NCI-H345 treated with DMSO at 0.1 percent for 48 hours (cell line): ENCODE data around the gene OXT.

ENCODE experiments used
- DNase-seq: peaks from one replicate; lab custom pipeline; 2025; ENCODE audit not compliant: unreplicated experiment; lab: John Stamatoyannopoulos, UW

OXT gene

GRCh38 chr20:3084283-3084985 is 13.0 kb downstream of the OXT start, which contains the start of gene AVP:
AVP (minus strand) TSS chr20:3084724; CDS start chr20:3084674, 50 bp downstream.
- no peak for DNase-seq

DNA sequence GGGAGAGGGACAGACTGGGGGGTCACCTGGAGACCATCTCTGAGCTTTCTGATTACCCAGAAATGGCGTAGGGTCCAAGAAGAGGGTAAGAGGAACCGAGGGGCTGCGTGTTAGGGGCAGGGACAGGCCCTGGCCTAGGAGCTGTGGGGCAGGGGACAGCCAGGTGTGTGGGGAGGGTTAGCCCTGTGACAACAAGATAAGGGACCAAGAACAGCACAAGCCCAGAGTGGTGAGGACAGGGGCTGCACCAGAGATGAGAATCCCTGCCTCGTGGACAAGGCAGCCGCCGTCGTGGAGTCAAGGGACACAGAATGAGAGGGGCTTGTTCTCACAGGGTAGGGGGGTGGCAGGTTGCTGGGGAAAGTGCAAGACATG is 13.6 kb downstream of the OXT start:
- no peak for DNase-seq

DNA sequence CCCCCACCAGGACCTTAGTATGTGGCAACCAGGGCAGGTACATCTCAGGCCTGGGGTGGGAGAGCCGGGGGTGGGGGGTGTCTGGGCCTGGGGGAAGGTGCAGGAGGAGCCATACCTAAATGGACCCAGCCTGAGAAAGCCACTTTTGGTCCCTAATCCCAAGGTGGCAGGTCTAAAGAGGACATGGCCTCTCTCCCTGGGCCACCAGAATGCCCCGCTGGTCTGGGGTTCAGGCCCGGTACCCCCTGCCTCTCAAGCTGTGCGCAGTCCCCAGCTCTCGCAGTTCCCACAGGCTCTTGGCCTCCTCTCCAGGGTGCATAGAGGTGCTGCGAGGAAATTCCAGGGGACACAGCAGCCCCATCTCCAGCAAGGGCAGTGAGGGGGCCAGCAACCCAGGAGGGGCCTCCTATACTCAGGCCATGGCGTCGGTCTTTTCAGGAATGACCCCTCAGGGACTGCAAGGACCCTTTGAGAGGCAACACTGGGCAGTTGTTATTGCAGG is 14.2 kb downstream of the OXT start:
- DNase-seq, result no peak

- no peak for DNase-seq
These were observed 16.6 kb downstream of the OXT start for GRCh38 chr20:3088031-3088430.

- no peak for DNase-seq
These were observed 19.1 kb downstream of the OXT start for GRCh38 chr20:3090565-3090964.

DNA sequence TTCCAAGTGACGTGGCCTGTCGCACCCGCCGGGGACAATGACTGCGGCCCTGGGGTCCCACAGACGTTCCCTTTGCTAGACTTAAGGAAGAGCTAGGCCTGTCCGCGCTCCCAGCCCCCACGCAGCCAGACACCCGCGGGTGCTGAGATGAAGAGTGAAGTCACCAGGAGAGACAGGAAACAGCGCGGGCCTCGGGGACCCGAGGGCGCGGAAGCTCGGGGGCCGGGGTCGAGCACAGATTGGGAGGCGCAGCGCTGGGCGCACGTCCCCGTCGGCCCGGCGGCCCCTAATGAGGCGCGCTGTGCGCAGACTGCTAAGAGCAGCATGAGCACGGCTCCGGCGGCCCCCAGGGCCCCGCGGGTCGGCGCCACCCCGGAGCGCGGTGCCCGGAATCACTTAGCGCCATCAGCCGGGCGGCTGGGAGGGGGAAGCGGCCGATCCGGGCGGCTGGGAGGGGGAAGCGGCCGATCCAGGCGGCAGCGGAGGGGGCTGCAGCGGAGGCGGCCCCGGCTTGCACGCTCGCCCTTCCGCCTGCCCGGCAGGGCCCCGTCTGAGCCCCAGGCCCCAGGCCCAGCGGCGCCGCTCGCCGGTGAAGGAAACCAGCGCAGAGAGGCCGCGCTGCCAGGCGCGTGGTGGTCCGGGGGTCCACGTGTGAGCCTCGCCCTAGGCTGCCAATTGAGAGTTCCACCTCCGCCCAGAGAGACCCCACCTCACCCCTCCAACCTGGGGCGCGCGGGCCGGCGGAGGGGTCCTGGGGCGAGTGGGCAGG is 21.4 kb downstream of the OXT start:
- no peak for DNase-seq

DNA sequence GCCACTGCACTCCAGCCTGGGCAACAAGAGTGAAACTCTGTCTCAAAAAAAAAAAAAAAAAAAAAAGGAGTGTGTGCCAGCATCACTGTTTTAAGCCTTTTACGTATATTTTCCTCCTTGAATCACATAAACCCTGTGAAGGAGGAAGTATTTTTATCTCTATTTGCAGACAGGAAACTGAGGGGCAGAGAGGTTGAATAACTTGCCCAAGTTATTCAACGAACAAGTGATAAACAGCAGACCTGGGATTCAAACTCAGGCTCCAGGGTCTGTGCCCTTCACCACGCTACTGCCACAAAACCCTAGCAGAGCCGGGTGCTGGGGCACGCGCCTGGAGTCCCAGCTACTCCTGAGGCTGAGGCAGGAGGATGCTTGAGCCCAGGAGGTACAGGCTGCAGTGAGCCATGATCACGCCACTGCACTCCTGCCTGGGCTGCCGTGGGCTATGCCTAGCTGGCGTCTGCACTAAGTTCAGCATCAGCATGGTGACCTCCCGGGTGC is 22.5 kb downstream of the OXT start:
- DNase-seq, result no peak

DNA sequence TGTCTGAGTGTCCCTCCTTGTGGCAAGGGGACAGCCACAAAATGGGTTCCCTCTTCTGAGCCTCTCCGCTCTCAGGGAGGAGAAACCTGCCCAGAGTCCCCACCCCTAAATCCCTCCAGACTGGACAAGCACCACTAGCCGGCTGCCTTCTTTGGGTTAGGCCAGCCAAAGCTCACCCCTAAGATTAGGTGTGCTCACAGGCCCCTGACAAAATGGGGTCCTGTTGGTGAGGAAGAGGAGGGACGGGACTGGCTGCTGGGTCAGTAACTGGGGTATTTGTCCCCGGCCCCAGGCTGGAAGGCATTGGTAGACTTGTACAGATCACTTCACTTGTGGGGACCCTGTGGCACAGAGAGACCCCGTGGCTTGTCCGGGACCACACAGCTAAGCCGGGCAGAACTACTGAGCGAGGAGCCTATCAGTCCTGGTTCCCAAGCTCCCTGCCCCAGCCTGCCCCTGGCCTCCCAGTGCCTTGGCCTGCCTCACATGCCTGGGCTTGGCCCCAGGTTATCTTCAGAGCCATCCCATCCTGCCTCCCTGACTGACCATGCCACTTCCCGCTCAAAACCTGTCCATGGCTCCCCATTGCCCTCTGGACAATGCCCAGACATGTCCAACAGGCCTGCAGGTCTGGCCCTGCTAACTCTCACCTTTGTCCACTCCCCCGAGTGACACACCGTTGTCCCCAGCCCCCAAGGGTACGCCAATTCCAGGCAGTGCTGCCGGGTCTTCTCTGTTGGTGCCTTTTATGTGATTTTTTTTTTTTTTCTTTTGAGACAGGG is 23.6 kb downstream of the OXT start:
- no peak for DNase-seq

DNA sequence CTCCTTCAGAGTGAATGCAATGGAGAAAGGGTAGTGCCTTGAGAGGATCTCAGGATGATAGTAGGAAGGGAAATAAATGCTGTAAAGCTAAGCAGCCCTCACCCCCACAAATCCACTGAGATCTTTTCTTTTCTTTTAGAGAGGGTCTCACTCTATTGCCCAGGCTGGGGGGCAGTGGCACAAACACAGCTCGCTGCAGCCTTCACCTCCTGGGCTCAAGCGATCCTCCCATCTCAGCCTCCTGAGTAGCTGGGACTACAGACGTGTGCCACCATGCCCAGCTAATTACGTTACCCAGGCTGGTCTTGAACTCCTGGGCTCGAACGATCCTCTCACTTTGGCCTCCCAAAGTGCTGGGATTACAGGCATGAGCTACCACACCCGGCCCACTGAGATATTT is 29.1 kb downstream of the OXT start:
- no peak for DNase-seq

- no peak for DNase-seq
These were observed 29.8 kb downstream of the OXT start for GRCh38 chr20:3101251-3101650.

DNA sequence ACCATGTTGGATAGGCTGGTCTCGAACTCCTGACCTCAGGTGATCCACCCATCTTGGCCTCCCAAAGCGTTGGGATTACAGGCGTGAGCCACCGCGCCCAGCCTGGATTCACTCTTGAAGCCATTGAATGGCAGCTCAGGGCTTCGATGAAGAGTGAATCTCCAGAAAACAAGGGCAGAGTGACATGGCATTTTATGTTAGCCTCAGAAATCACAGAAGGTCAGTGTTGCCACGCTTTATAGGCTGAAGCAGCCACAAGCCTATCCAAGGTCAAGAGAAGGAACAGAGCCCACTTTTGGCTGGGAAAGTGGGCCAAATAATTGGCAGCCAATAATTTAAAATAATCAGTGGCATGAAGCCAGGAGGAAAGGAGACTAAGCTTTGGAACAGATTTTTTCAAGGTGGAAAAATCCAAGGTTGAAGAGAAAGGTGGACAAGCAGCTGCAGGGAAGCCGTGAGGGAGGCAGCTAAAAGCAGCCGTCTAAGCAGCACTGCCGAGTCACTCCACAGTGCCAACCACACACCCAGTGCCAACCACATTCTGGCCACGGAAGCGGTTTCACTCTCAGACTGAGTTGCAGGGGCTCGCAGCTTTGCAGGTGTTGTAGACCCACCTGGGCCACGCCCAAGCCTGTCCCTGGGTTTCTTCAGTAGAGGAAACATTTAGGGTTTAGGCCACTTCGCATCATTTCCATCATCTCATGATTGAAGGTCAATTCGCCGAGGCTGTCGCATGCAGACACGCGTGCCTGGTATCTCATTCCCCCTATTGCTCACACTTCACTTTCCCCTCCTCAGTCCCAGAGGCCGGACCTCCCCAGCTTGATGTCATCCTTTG is 30.5 kb downstream of the OXT start:
- no peak for DNase-seq

DNA sequence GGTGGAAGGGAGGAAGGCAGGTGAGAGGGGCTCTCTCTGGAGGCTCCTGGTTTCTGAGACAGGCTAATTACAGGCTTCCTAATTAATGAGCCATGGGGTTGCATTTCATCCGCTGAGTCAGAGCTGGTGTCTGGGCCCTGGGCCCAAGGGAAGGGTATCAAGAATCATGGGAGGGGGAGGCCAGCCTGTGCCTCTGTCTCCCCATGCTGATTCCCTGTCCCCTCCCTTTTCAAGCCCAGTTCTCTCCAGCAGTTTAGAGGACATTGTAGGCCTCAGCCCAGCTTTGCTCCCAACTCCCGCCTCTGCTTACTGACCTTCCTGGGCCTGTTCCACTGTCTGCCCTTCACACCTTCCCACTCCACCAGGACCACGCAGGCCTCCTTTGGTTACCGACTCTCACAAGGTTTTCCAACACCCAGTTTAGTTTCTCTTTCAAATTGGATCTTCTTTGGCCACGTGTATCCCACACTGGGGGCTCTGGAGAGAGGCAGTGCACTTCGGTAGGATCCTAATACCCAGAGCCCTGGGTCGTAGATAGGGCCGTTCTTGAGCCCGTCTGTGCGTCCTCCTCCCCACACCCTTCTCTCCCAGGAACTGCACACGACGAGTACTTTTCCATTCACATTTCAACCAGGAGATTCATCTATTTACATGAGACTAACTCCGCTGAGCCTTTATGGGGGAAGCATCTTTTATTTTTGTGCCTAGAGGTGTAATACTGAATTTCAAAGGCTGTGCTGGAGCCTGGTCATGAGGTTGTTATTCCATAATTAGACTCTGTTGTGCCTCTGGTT is 31.4 kb downstream of the OXT start:
- DNase-seq, result no peak

DNA sequence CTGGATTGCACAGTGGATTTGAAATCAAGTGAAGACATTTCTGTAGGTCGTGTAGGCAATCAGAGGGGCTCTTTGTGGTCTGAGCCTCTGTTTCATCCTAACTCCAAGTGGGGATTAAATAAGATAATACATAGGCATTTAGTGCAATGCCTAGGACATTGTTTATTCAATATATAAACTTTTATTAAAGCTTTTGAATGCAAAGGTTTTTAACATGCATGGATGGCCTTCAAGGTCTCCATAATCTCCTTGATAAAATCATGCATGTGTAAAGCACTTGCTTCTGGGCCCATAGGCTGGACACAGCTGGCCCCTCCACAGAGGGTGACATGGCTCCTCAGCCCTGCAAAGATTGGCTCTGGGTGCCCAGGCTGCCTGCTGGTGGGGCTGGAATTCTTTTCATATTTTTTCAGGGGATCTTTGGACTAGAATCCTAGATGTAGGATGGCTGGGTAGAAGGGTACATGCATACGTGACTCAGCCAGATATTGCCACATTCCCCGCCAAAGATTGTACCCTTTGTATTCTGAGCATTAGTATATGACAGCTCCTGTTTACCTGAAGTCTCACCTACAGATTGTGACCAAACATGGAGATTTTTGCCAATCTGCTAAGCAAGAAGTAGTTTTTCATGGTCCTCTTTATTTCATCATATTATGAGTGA is 32.1 kb downstream of the OXT start:
- DNase-seq, result no peak

DNA sequence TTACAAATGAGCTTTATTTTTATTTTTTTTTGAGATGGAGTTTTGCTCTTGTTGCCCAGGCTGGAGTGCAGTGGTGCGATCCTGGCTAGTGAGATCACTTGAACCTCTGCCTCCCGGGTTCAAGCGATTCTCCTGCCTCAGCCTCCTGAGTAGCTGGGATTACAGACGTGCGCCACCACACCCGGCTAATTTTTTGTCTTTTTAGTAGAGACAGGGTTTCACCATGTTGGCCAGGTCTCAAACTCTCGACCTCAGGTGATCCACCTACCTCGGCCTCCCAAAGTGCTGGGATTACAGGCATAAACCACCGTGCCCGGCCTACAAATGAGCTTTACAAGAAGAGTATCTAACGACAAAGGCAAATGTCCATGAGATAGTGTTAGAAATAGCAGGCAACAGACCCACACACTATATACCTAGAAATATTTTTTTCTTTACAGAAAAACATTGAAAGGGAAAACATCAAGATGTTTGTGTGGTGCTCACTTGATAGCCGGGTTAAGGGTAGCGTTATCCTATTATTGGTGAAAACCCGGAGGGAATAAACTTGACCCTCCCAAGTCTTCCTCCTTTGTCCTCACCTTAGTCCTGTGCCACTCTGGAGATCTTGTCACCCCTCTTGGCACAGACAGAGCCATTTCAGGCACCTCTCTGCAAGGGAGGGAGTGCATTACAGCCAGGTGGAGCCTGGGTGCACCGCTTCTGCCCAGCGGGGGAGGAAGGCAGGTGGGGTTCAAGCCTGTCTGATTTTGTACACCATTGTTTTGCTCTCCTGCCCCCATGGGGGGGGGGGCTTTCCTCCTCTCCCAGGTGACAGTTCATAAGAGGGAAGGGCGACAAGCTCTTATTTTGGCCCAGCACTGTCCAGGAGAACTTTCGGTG is 34.1 kb downstream of the OXT start:
- peak; percentile 96 for DNase-seq

DNA sequence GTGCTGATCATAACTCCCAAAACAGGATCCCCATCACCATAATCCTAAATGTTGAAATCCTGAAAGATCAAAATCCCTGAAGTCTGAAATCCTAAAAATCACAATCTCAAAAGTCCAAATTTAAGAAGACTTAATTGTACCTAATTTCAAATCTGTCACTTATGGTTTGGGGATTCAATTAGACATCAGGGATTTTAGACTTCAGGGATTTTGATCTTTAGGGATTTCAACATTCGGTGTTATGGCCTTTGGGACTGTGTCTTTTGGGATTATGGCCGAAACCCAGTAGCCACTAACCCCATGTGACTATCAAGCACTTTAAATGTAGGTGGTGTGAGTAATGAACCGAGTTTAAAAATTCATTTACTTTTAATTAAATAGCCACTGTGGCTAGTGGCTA is 34.8 kb downstream of the OXT start:
- peak; percentile 69 for DNase-seq

GRCh38 chr20:3106658-3107463 is 35.4 kb downstream of the OXT start:
- DNase-seq, result peak; percentile 100

DNA sequence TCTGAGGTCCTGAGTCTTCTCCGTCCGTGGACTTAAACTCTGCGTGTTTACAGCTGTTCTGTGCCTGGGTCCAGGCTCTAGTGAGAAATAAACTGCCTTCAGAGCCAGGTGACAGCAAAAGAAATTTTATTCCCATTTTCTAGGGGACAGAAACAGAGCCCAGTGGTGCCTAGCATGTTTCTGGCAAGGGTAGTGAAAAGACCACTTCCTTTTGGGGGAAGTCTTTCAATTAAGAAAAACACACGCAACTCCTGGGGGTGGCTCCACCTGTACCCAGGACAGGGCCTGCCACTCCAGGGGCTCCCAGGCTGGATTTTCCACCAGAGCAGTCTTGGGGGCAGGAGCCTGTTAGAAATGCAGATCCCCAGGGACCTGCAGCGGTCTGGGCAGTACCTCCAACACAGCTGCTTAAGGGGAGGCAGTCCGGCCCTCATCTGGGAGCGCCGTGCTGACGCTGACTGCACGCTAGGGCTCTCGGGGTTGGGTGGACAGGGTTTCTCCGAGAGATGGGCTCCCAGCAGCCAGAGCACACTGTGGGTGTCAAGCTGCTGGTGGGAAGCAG is 36.1 kb downstream of the OXT start:
- no peak for DNase-seq
